ENCODE results near the gene CTDSP2. TPM values are rescaled to one million over a fixed set of nuclear protein-coding genes. Genes with fewer than 3 reads are reported as not detected.

The CTDSP2 gene
- total RNA-seq, 2 experiments from 2014 or later, result 44.2 to 118 TPM

DNA sequence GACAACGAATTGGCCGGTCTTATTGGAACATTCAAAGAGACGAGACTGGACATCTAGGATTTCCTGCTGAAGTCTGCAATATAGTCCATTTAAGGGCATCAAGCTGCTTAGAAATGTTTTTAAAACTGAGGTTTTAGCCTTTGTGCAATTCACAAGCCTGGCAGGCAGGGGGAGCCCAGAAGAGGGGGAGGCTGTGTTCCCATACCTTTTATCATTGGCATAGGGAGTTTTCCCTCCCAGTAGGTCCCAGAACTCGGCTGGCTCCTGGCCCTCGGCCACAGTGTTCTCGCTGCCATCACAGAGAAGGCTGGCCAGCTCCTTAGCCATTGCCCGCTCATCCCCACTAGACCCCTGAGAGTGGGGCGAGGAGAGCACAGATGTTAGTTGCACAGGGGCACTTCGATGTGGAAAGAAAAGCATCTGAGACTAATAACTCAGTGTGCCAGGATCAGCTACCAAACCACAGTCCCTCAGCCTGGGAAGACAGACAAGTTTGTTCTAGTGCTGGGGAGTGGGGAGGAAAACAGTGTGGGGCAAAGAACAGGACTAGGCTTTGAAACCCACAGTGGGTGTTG, 43.1 kb downstream of the CTDSP2 start:
- Histone ChIP-seq H3K4me3 (ENCODE audit: low read depth, low read length, poor library complexity, severe bottlenecking) (no peak overlapping the region), H3K36me3 (ENCODE audit: insufficient read depth, low read length) (peaks cover 28% of the 10 kb centered on the region; the same call in 1 of the 2 replicates), H3K9me3 (ENCODE audit: low read length) (no peaks in the 10 kb centered on the region), H3K79me2 (ENCODE audit: insufficient read depth, low read depth, low read length) (no peaks in the 10 kb centered on the region), H2AFZ (ENCODE audit: low read length) (no peak overlapping the region), H4K20me1 (ENCODE audit: insufficient read depth, low read length) (no peaks in the 10 kb centered on the region), H3K4me2 (ENCODE audit: low read length) (no peak overlapping the region), H3K9me2 (ENCODE audit: insufficient read depth, low read length) (no peaks in the 10 kb centered on the region), H3K27ac (ENCODE audit: low read depth, low read length, poor library complexity, severe bottlenecking) (no peak overlapping the region), H3K4me1 (ENCODE audit: insufficient read depth, low read length, poor library complexity, severe bottlenecking) (no peaks in the 10 kb centered on the region)
- intact Hi-C loops (cut with micrococcal nuclease; ENCODE audit: unreplicated experiment), result loop anchor here (1.0 kb wide), 2 partner anchors 28 to 102 kb away; no protein-coding TSS in a partner anchor
- BruUV-seq (replicated peaks), result no TSS peak
- POLR2A ChIA-PET, result interaction anchor here (1.4 to 2.1 kb wide), 2 partner anchors 71 to 100 kb away, joined by 3 to 5 read pairs; no protein-coding TSS in a partner anchor
- DNase-seq (ENCODE audit: low spot score), result peak; percentile 43
- TF ChIP-seq CTCF (conservative IDR thresholded peaks at IDR 0.05; ENCODE audit: low read length) (peak; percentile 89), EZH2phosphoT487 (IDR thresholded peaks at IDR 0.05; ENCODE audit: borderline replicate concordance, low read depth, low read length) (no peak)
- CTCF ChIA-PET (ENCODE audit: unreplicated experiment), result interaction anchor here (1.3 kb wide), 1 partner anchor 26 kb away, joined by 3 read pairs; no protein-coding TSS in a partner anchor

DNA sequence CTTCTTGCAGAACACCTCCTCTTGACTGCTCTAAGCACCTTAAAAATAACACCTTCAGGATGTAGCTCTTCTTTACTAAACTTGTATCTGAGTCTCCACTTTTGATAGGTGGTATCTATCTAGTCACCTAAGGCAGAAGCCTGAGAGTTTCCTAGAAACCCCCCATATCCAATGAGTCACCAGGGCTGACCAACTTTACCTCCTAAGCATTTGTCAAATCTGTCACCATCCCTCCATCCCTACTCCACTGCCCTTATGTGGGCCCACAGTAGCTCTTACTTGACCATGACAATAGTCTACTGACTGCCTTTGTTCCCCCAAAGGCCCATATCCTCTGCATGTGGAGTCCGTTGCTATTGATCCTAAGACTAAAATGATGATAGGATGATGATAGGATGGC, 43.9 kb downstream of the CTDSP2 start:
- Histone ChIP-seq H4K20me1 (ENCODE audit: insufficient read depth, low read length) (no peaks in the 10 kb centered on the region), H3K4me3 (ENCODE audit: low read depth, low read length, poor library complexity, severe bottlenecking) (no peak overlapping the region), H3K36me3 (ENCODE audit: insufficient read depth, low read length) (peaks cover 30% of the 10 kb centered on the region; the same call in 1 of the 2 replicates), H3K79me2 (ENCODE audit: insufficient read depth, low read depth, low read length) (no peaks in the 10 kb centered on the region), H2AFZ (ENCODE audit: low read length) (no peak overlapping the region), H3K4me2 (ENCODE audit: low read length) (no peak overlapping the region), H3K9me3 (ENCODE audit: low read length) (no peaks in the 10 kb centered on the region), H3K27ac (ENCODE audit: low read depth, low read length, poor library complexity, severe bottlenecking) (no peak overlapping the region), H3K4me1 (ENCODE audit: insufficient read depth, low read length, poor library complexity, severe bottlenecking) (no peaks in the 10 kb centered on the region), H3K9me2 (ENCODE audit: insufficient read depth, low read length) (no peaks in the 10 kb centered on the region)
- BruUV-seq (replicated peaks), result no TSS peak
- ChIA-PET CTCF (ENCODE audit: unreplicated experiment) (interaction anchor here (0.6 to 1.4 kb wide), 5 partner anchors 13 to 93 kb away, joined by 3 to 7 read pairs (median 3); partner anchors contain the start of gene AVIL), POLR2A (interaction anchor here (0.6 to 2.1 kb wide), 6 partner anchors 18 to 115 kb away, joined by 3 to 5 read pairs (median 3); no protein-coding TSS in a partner anchor)
- intact Hi-C loops (cut with micrococcal nuclease; ENCODE audit: unreplicated experiment), result loop anchor here (1.0 kb wide), 2 partner anchors 29 to 103 kb away; no protein-coding TSS in a partner anchor
- no peak for DNase-seq (ENCODE audit: low spot score)
- TF ChIP-seq EZH2phosphoT487 (IDR thresholded peaks at IDR 0.05; ENCODE audit: borderline replicate concordance, low read depth, low read length) (no peak), CTCF (conservative IDR thresholded peaks at IDR 0.05; ENCODE audit: low read length) (no peak)

- ChIA-PET CTCF (ENCODE audit: unreplicated experiment) (no interaction called here), POLR2A (no interaction called here)
- Histone ChIP-seq H2AFZ (ENCODE audit: low read length) (no peak overlapping the region), H3K27ac (ENCODE audit: low read depth, low read length, poor library complexity, severe bottlenecking) (no peak overlapping the region), H3K79me2 (ENCODE audit: insufficient read depth, low read depth, low read length) (no peaks in the 10 kb centered on the region), H3K4me3 (ENCODE audit: low read depth, low read length, poor library complexity, severe bottlenecking) (no peak overlapping the region), H3K9me3 (ENCODE audit: low read length) (no peaks in the 10 kb centered on the region), H3K4me1 (ENCODE audit: insufficient read depth, low read length, poor library complexity, severe bottlenecking) (no peaks in the 10 kb centered on the region), H3K9me2 (ENCODE audit: insufficient read depth, low read length) (no peaks in the 10 kb centered on the region), H3K4me2 (ENCODE audit: low read length) (no peak overlapping the region), H3K36me3 (ENCODE audit: insufficient read depth, low read length) (peaks cover 47% of the 10 kb centered on the region), H4K20me1 (ENCODE audit: insufficient read depth, low read length) (no peaks in the 10 kb centered on the region)
- TF ChIP-seq CTCF (conservative IDR thresholded peaks at IDR 0.05; ENCODE audit: low read length) (no peak), EZH2phosphoT487 (IDR thresholded peaks at IDR 0.05; ENCODE audit: borderline replicate concordance, low read depth, low read length) (no peak)
- no peak for DNase-seq (ENCODE audit: low spot score)
- intact Hi-C loops (cut with micrococcal nuclease; ENCODE audit: unreplicated experiment), result no loop called here
- BruUV-seq (replicated peaks), result no TSS peak
Observed at GRCh38 chr12:57800965-57801364, 45.6 kb downstream of the CTDSP2 start.
